M059J (cell line): ENCODE measurements around the gene NCR1. TPM values are rescaled to one million over a fixed set of nuclear protein-coding genes. Genes with fewer than 3 reads are reported as not detected.

Experiments used
- total RNA-seq: library from RNA; depleted of rRNA; stranded (reverse); fragments of >200 nt; shearing (Covaris generic); gene quantifications from 2 replicates; pipeline ENCODE4 v1.2.3, GENCODE V29; 2014; rRNA removed

Gene NCR1
- total RNA-seq, 1 experiment from 2014 or later = not detected

Other genes starting within 250 kb of the NCR1 start
- not detected in 2 replicates for gene LILRB4, start 243.2 kb upstream of the NCR1 start, total RNA-seq
- not detected in 2 replicates for gene KIR3DL3, start 181.7 kb upstream of the NCR1 start, total RNA-seq
- gene KIR2DL3, start 167.6 kb upstream of the NCR1 start, total RNA-seq = not detected in 2 replicates
- gene KIR2DL1, start 136.4 kb upstream of the NCR1 start, total RNA-seq = not detected in 2 replicates
- gene KIR2DL4, start 102.5 kb upstream of the NCR1 start, total RNA-seq = not detected in 2 replicates
- not detected in 2 replicates for gene KIR3DL1, start 89.7 kb upstream of the NCR1 start, total RNA-seq
- not detected in 2 replicates for gene KIR2DS4, start 73.5 kb upstream of the NCR1 start, total RNA-seq
- not detected in 2 replicates for gene KIR3DL2, start 55.7 kb upstream of the NCR1 start, total RNA-seq
- not detected in 2 replicates for gene FCAR, start 31.9 kb upstream of the NCR1 start, total RNA-seq
- gene NLRP7, start 41.4 kb downstream of the NCR1 start, total RNA-seq = not detected in 2 replicates
- not detected in 2 replicates for gene NLRP2, start 60.2 kb downstream of the NCR1 start, total RNA-seq
- gene GP6, start 132.1 kb downstream of the NCR1 start, total RNA-seq = not detected in 2 replicates
- 2.8 and 5.3 TPM in 2 replicates for gene RDH13, start 157.0 kb downstream of the NCR1 start, total RNA-seq
- 1.7 and 2.5 TPM in 2 replicates for gene EPS8L1, start 169.7 kb downstream of the NCR1 start, total RNA-seq
- 26.9 and 39.9 TPM in 2 replicates for gene PPP1R12C, start 211.5 kb downstream of the NCR1 start, total RNA-seq
- gene TNNT1, start 243.1 kb downstream of the NCR1 start, total RNA-seq = 25.5 and 40.1 TPM in 2 replicates